HCT116 (cell line): ENCODE data around the gene REST. TPM values are rescaled to one million over a fixed set of nuclear protein-coding genes. Genes with fewer than 3 reads are reported as not detected.

Experiments
- ATAC-seq: fragments of 200-7000 bp; cut with Tn5 transposase; 2 replicates; pipeline ENCODE4 v1.9.1; 2020; ENCODE audit warnings: mild to moderate bottlenecking, moderate library complexity
- BruUV-seq: library from RNA; stranded (reverse); fragments of 400-500 nt; replicated peaks from 2 replicates; lab custom pipeline; 2021; lab: Mats Ljungman, UMichigan
- CTCF ChIA-PET: fragments of 300-600 bp; sonication (Branson Sonifier 250); formaldehyde crosslinking; loops from one replicate; lab custom pipeline; 2021; ENCODE audit warnings: antibody characterized with exemption; lab: Charles Lee
- POLR2A ChIA-PET: fragments of 300-600, 350-600 bp; sonication (Branson Sonifier 250); formaldehyde crosslinking; loops from one replicate; lab custom pipeline; 2021; ENCODE audit warnings: antibody characterized with exemption; lab: Charles Lee
- RAD21 ChIA-PET, 2 experiments: fragments of 300-600 bp; sonication (Branson Sonifier 250); formaldehyde crosslinking; loops; one replicate each; lab custom pipeline; 2023; ENCODE audit warnings: low total read pairs in 2 of 2; ENCODE audit not compliant: uncharacterized antibody in 2 of 2, unreplicated experiment in 2 of 2, low non-redundant PET in 1 of 2; lab: Charles Lee
- DNase-seq: peaks from one replicate; pipeline ENCODE4 v3.0.0-alpha.2; 2010; ENCODE audit warnings: low read depth, low spot score
- H2AFZ ChIP-seq: fragments of 200-600 bp; shearing (Covaris generic), sonication (generic); 2 replicates; pipeline ENCODE4 v1.6.1; 2017; ENCODE audit warnings: low read depth, mixed run types, mixed read lengths, antibody characterized with exemption, low read length; ENCODE audit not compliant: poor library complexity, severe bottlenecking
- H3K27ac ChIP-seq: 2 replicates; pipeline ENCODE4 v1.5.1; 2012; ENCODE audit warnings: low read depth, low read length
- H3K27me3 ChIP-seq: fragments of 200-600 bp; sonication (generic); 2 replicates; pipeline ENCODE4 v1.6.1; 2016; ENCODE audit warnings: mixed run types, low read length, mixed read lengths; ENCODE audit not compliant: insufficient read depth
- H3K36me3 ChIP-seq, 2 experiments: fragments of 200-500 bp in 1 of 2; fragments of 200-600 bp in 1 of 2; sonication (Bioruptor generic) in 1 of 2; sonication (generic) in 1 of 2; 2 replicates each; pipeline versions ENCODE4 v1.5.1 to v1.6.1; 2014 to 2016; ENCODE audit warnings: low read length in 2 of 2, inconsistent platforms in 1 of 2, mixed read lengths in 1 of 2, mixed run types in 1 of 2; ENCODE audit not compliant: insufficient read depth in 2 of 2, control insufficient read depth in 1 of 2
- H3K4me1 ChIP-seq, 2 experiments: fragments of 200-600 bp in 1 of 2; sonication (generic) in 1 of 2; 2 replicates each; pipeline versions ENCODE4 v1.5.1 to v1.6.1; 2012 to 2017; ENCODE audit warnings: low read length in 2 of 2, inconsistent platforms in 1 of 2, mild to moderate bottlenecking in 1 of 2, mixed read lengths in 1 of 2, mixed run types in 1 of 2, moderate library complexity in 1 of 2; ENCODE audit not compliant: insufficient read depth in 2 of 2, control insufficient read depth in 1 of 2
- H3K4me2 ChIP-seq: fragments of 200-600 bp; sonication (generic); 2 replicates; pipeline ENCODE4 v1.6.1; 2017; ENCODE audit warnings: mixed run types, low read length, mixed read lengths
- H3K4me3 ChIP-seq, 2 experiments: fragments of 200-600 bp in 1 of 2; sonication (generic) in 1 of 2; replicated peaks in 1 of 2; 2 replicates each; pipeline ENCODE4 v1.5.1; 2011 to 2016; ENCODE audit warnings: low read length in 2 of 2, control low read depth in 1 of 2, low read depth in 1 of 2, mild to moderate bottlenecking in 1 of 2, mixed read lengths in 1 of 2, mixed run types in 1 of 2
- H3K79me2 ChIP-seq: fragments of 200-600 bp; sonication (generic); 2 replicates; pipeline ENCODE4 v1.6.1; 2017; ENCODE audit warnings: mild to moderate bottlenecking, mixed run types, low read length, moderate library complexity, mixed read lengths; ENCODE audit not compliant: insufficient read depth
- H3K9ac ChIP-seq: fragments of 200-600 bp; sonication (generic); 2 replicates; pipeline ENCODE4 v1.6.1; 2016; ENCODE audit warnings: low read length, mixed read lengths
- H3K9me2 ChIP-seq: fragments of 200-600 bp; sonication (generic), shearing (Covaris generic); 2 replicates; pipeline ENCODE4 v1.6.1; 2017; ENCODE audit warnings: mixed run types, mild to moderate bottlenecking, moderate library complexity; ENCODE audit not compliant: insufficient read depth
- H3K9me3 ChIP-seq, 2 experiments: fragments of 200-500 bp in 1 of 2; fragments of 200-600 bp in 1 of 2; sonication (Bioruptor generic) in 1 of 2; sonication (generic) in 1 of 2; 2 replicates each; pipeline ENCODE4 v1.6.1; 2014 to 2017; ENCODE audit warnings: low read length in 2 of 2, mixed read lengths in 2 of 2, inconsistent platforms in 1 of 2, low read depth in 1 of 2, mild to moderate bottlenecking in 1 of 2, mixed run types in 1 of 2, moderate library complexity in 1 of 2; ENCODE audit not compliant: control insufficient read depth in 1 of 2, insufficient read depth in 1 of 2
- H4K20me1 ChIP-seq: fragments of 200-600 bp; sonication (generic), shearing (Covaris generic); 2 replicates; pipeline ENCODE4 v1.6.1; 2017; ENCODE audit warnings: mixed run types, mild to moderate bottlenecking, moderate library complexity; ENCODE audit not compliant: insufficient read depth
- CBX3 ChIP-seq: IDR thresholded peaks from 2 replicates; pipeline ENCODE4 v1.6.1; 2012; ENCODE audit warnings: low read depth
- EZH2 ChIP-seq: fragments of 200-600 bp; sonication (generic); IDR thresholded peaks from 2 replicates; pipeline ENCODE4 v1.6.1; 2017; ENCODE audit warnings: antibody characterized with exemption, mixed run types
- FOSL1 ChIP-seq: IDR thresholded peaks from 2 replicates; pipeline ENCODE4 v1.6.1; 2012; ENCODE audit warnings: low read depth
- JUND ChIP-seq: IDR thresholded peaks from 2 replicates; pipeline ENCODE4 v1.6.1; 2012
- POLR2A ChIP-seq: IDR thresholded peaks from 2 replicates; pipeline ENCODE4 v1.7.0; 2011; ENCODE audit warnings: borderline replicate concordance; ENCODE audit not compliant: insufficient read depth, insufficient read length; ENCODE audit errors: extremely low read depth
- SIN3A ChIP-seq: IDR thresholded peaks from 2 replicates; pipeline ENCODE4 v1.6.1; 2012; ENCODE audit warnings: low read depth
- SP1 ChIP-seq: IDR thresholded peaks from 2 replicates; pipeline ENCODE4 v1.6.1; 2012; ENCODE audit warnings: low read depth
- SRF ChIP-seq: IDR thresholded peaks from 2 replicates; pipeline ENCODE4 v1.6.1; 2012; ENCODE audit warnings: low read depth
- TCF7L2 ChIP-seq: IDR thresholded peaks from 2 replicates; pipeline ENCODE4 v1.7.0; 2011; ENCODE audit warnings: borderline replicate concordance, inconsistent platforms; ENCODE audit not compliant: insufficient read depth, insufficient read length; ENCODE audit errors: extremely low read depth
- ZFX ChIP-seq: fragments of 450-650 bp; IDR thresholded peaks from 2 replicates; pipeline ENCODE4 v1.6.1; 2017
- ZNF274 ChIP-seq: fragments of 200-500 bp; sonication (Bioruptor generic); IDR thresholded peaks from 2 replicates; pipeline ENCODE4 v1.6.1; 2014; ENCODE audit warnings: mild to moderate bottlenecking, low read depth, low read length, inconsistent platforms
- intact Hi-C: fragments of 100-400 bp; cut with micrococcal nuclease; formaldehyde crosslinking; loops from 2 replicates; pipeline ENCODE4 v1.10.0; 2022
- total RNA-seq: library from RNA; stranded (reverse); gene quantifications from one replicate; pipeline ENCODE4 v1.2.1, GENCODE V29; 2021; ENCODE audit not compliant: unreplicated experiment
- TF ChIP-seq, protein P1 (sequence below): IDR thresholded peaks from 2 replicates; pipeline ENCODE4 v1.6.1; 2011; ENCODE audit warnings: mild to moderate bottlenecking, low read length, moderate library complexity; ENCODE audit not compliant: insufficient replicate concordance; ENCODE audit errors: extremely low read depth
- TF ChIP-seq, protein P2 (sequence below): IDR thresholded peaks from 2 replicates; pipeline ENCODE4 v1.6.1; 2012
- TF ChIP-seq, protein P3 (sequence below): IDR thresholded peaks from 2 replicates; pipeline ENCODE4 v1.6.1; 2012; ENCODE audit warnings: low read depth

Gene REST
- total RNA-seq, 1 experiment from 2014 or later, result 42.6 TPM

GRCh38 chr4:56999751-57000150 lies 92.1 kb downstream of the REST start:
- H4K20me1 ChIP-seq, result no peaks in the 10 kb centered on the region; the same call in 1 of the 2 replicates
- DNase-seq (no peak), ATAC-seq (no peak)
- H3K79me2 ChIP-seq, result peaks cover 46% of the 10 kb centered on the region
- H3K9me3 ChIP-seq, result no peaks in the 10 kb centered on the region
- ChIA-PET CTCF (no interaction called here), POLR2A (no interaction called here), RAD21 (no interaction called here)
- intact Hi-C loops, result no loop called here
- H3K9me2 ChIP-seq, result no peaks in the 10 kb centered on the region
- H3K27me3 ChIP-seq, result no peaks in the 10 kb centered on the region
- no peak overlapping the region for H2AFZ ChIP-seq
- no peaks in the 10 kb centered on the region for H3K4me1 ChIP-seq
- H3K4me2 ChIP-seq, result no peak overlapping the region
- no peak overlapping the region for H3K9ac ChIP-seq
- TF ChIP-seq, protein P1, sequence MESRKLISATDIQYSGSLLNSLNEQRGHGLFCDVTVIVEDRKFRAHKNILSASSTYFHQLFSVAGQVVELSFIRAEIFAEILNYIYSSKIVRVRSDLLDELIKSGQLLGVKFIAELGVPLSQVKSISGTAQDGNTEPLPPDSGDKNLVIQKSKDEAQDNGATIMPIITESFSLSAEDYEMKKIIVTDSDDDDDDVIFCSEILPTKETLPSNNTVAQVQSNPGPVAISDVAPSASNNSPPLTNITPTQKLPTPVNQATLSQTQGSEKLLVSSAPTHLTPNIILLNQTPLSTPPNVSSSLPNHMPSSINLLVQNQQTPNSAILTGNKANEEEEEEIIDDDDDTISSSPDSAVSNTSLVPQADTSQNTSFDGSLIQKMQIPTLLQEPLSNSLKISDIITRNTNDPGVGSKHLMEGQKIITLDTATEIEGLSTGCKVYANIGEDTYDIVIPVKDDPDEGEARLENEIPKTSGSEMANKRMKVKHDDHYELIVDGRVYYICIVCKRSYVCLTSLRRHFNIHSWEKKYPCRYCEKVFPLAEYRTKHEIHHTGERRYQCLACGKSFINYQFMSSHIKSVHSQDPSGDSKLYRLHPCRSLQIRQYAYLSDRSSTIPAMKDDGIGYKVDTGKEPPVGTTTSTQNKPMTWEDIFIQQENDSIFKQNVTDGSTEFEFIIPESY, result no peak
- no peak for TF ChIP-seq FOSL1
- no TSS peak for BruUV-seq
- H3K27ac ChIP-seq, result no peak overlapping the region
- H3K4me3 ChIP-seq, result no peak overlapping the region
- peaks cover 33 to 47% of the 10 kb centered on the region in 2 experiments for H3K36me3 ChIP-seq

DNA sequence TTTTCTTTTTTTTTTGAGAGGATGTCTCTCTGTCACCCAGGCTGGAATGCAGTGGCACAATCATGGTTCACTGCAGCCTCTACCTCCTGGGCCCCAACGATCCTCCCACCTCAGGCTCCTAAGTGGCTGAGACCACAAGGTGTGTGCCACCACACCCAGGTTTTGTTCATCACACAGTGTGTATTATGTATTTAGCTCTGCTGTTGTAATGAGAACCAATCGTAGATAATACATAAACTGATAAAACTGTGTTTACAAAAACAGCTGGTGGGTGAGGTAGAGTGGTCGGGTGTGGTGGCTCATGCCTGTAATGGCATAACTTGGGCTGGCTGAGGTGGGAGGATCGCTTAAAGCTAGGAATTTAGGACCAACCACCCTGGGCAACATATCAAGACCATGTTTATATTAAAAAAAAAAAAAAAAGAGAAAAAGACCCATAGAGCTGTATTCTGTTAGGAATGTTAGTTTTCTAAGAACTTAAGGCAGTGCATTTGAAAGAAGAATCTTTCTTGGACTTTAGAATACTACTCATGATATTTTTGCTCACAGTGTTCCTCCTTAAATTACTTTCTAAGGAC lies 105.9 kb downstream of the REST start:
- no peak for ATAC-seq
- CTCF ChIA-PET, result no interaction called here
- no peak overlapping the region for H3K27ac ChIP-seq
- BruUV-seq, result no TSS peak
- no peak overlapping the region for H2AFZ ChIP-seq
- H3K4me3 ChIP-seq, result no peak overlapping the region
- RAD21 ChIA-PET, result no interaction called here
- H3K36me3 ChIP-seq, result peaks cover 29 to 71% of the 10 kb centered on the region in 2 experiments
- POLR2A ChIA-PET, result no interaction called here
- H3K79me2 ChIP-seq, result peaks cover 26% of the 10 kb centered on the region; the same call in 1 of the 2 replicates
- H3K9me2 ChIP-seq, result no peaks in the 10 kb centered on the region
- H3K4me2 ChIP-seq, result no peak overlapping the region
- H3K9ac ChIP-seq, result no peak overlapping the region
- H3K4me1 ChIP-seq, result no peaks in the 10 kb centered on the region
- no peaks in the 10 kb centered on the region for H3K27me3 ChIP-seq
- intact Hi-C loops, result no loop called here
- no peak for DNase-seq
- no peaks in the 10 kb centered on the region for H4K20me1 ChIP-seq
- H3K9me3 ChIP-seq, result no peaks in the 10 kb centered on the region
- TF ChIP-seq, protein P2, sequence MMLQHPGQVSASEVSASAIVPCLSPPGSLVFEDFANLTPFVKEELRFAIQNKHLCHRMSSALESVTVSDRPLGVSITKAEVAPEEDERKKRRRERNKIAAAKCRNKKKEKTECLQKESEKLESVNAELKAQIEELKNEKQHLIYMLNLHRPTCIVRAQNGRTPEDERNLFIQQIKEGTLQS, result no peak
- TF ChIP-seq ZFX (no peak), SRF (no peak), FOSL1 (no peak), TCF7L2 (no peak), POLR2A (no peak), SP1 (no peak), EZH2 (no peak), SIN3A (no peak), JUND (no peak), ZNF274 (no peak), CBX3 (no peak)
- TF ChIP-seq, protein P3, sequence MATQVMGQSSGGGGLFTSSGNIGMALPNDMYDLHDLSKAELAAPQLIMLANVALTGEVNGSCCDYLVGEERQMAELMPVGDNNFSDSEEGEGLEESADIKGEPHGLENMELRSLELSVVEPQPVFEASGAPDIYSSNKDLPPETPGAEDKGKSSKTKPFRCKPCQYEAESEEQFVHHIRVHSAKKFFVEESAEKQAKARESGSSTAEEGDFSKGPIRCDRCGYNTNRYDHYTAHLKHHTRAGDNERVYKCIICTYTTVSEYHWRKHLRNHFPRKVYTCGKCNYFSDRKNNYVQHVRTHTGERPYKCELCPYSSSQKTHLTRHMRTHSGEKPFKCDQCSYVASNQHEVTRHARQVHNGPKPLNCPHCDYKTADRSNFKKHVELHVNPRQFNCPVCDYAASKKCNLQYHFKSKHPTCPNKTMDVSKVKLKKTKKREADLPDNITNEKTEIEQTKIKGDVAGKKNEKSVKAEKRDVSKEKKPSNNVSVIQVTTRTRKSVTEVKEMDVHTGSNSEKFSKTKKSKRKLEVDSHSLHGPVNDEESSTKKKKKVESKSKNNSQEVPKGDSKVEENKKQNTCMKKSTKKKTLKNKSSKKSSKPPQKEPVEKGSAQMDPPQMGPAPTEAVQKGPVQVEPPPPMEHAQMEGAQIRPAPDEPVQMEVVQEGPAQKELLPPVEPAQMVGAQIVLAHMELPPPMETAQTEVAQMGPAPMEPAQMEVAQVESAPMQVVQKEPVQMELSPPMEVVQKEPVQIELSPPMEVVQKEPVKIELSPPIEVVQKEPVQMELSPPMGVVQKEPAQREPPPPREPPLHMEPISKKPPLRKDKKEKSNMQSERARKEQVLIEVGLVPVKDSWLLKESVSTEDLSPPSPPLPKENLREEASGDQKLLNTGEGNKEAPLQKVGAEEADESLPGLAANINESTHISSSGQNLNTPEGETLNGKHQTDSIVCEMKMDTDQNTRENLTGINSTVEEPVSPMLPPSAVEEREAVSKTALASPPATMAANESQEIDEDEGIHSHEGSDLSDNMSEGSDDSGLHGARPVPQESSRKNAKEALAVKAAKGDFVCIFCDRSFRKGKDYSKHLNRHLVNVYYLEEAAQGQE, result no peak
